ENCODE data around the gene GNGT2. TPM values are rescaled to one million over a fixed set of nuclear protein-coding genes. Genes with fewer than 3 reads are reported as not detected.
"Not testable (repeated sequence)": the region's sequence is repeated elsewhere in the genome, so short reads cannot be mapped to it uniquely, and the experiment has no call there.

Gene GNGT2
- total RNA-seq, 1 experiment from 2014 or later, result 0.40 TPM

DNA sequence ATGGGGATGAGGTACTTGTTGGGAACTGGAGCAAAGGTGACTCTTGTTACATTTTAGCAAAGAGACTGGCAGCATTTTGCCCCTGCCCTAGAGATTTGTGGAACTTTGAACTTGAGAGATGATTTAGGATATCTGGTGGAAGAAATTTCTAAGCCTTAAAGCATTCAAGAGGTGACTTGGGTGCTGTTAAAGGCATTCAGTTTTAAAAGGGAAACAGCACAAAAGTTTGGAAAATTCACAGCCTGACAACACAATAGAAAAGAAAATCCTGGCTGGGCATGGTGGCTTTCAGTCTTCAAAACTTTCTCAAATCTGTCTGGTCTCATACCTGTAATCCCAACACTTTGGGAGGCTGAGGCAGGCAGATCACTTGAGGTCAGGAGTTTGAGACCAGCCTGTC lies 25.9 kb downstream of the GNGT2 start:
- H3K27me3 ChIP-seq (ENCODE audit: low read length); H3K9me2 ChIP-seq (replicated peaks; ENCODE audit: low read length); ATAC-seq; H2AFZ ChIP-seq (ENCODE audit: low read length); H3K9ac ChIP-seq (ENCODE audit: low read length); H3K27ac ChIP-seq (ENCODE audit: low read length); H3K4me3 ChIP-seq (ENCODE audit: low read length); H3K4me2 ChIP-seq (ENCODE audit: low read length); H3K79me2 ChIP-seq (ENCODE audit: low read length); H3K4me1 ChIP-seq (ENCODE audit: insufficient read depth, low read length); intact Hi-C loops (cut with micrococcal nuclease); BruUV-seq (replicated peaks); CTCF ChIA-PET; POLR2A ChIA-PET (ENCODE audit: unreplicated experiment); H3K9me3 ChIP-seq (ENCODE audit: low read length); H3K36me3 ChIP-seq (ENCODE audit: low read depth, low read length); H3F3A ChIP-seq (ENCODE audit: low read length, unreplicated experiment); H4K20me1 ChIP-seq (ENCODE audit: low read length); DNase-seq: not testable (repeated sequence)

DNA sequence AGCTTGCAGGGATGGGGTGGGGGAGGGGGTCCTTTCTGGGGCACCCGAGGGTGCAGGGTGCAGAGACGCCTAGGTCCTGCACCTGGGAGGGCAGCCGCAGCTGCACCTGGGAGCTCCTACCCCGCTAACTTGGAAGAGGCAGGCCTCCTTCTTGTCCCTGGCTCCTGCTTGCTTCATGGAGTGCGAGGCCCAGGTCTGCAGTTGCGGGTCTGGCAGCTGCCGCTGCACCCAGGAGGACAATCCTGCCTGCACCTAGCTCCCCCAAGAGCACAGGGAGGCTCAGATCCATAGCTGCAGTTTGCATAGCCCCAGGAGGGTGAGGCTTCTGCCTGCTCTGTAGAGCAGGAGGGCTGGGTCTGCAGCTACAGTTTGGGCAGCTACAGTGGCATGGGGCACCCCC lies 26.6 kb downstream of the GNGT2 start:
- intact Hi-C loops (cut with micrococcal nuclease), result no loop called here
- no peaks in the 10 kb centered on the region for H3K27me3 ChIP-seq (ENCODE audit: low read length)
- no peaks in the 10 kb centered on the region for H3K4me1 ChIP-seq (ENCODE audit: insufficient read depth, low read length)
- ATAC-seq (no peak), DNase-seq (no peak)
- no peak overlapping the region for H3K9ac ChIP-seq (ENCODE audit: low read length)
- H2AFZ ChIP-seq (ENCODE audit: low read length), result no peak overlapping the region
- H4K20me1 ChIP-seq (ENCODE audit: low read length), result no peaks in the 10 kb centered on the region
- TF ChIP-seq EZH2phosphoT487 (IDR thresholded peaks at IDR 0.05; ENCODE audit: borderline replicate concordance, low read length), result no peak
- no peak for TF ChIP-seq EZH2 (IDR thresholded peaks at IDR 0.05; ENCODE audit: low read length, unreplicated experiment)
- CTCF ChIA-PET, result interaction anchor here (0.6 kb wide), 1 partner anchor 45 kb away, joined by 11 read pairs; no protein-coding TSS in a partner anchor
- H3K4me2 ChIP-seq (ENCODE audit: low read length), result no peak overlapping the region
- no peaks in the 10 kb centered on the region for H3K9me3 ChIP-seq (ENCODE audit: low read length)
- H3K36me3 ChIP-seq (ENCODE audit: low read depth, low read length), result no peaks in the 10 kb centered on the region
- POLR2A ChIA-PET (ENCODE audit: unreplicated experiment), result interaction anchor here (0.6 kb wide), 1 partner anchor 191 kb away, joined by 4 read pairs; no protein-coding TSS in a partner anchor
- BruUV-seq (replicated peaks), result no TSS peak
- no peaks in the 10 kb centered on the region for H3K79me2 ChIP-seq (ENCODE audit: low read length)
- H3K4me3 ChIP-seq (ENCODE audit: low read length), result no peak overlapping the region
- no peaks in the 10 kb centered on the region for H3K9me2 ChIP-seq (replicated peaks; ENCODE audit: low read length)
- no peaks in the 10 kb centered on the region for H3F3A ChIP-seq (ENCODE audit: low read length, unreplicated experiment)
- H3K27ac ChIP-seq (ENCODE audit: low read length), result no peak overlapping the region

DNA sequence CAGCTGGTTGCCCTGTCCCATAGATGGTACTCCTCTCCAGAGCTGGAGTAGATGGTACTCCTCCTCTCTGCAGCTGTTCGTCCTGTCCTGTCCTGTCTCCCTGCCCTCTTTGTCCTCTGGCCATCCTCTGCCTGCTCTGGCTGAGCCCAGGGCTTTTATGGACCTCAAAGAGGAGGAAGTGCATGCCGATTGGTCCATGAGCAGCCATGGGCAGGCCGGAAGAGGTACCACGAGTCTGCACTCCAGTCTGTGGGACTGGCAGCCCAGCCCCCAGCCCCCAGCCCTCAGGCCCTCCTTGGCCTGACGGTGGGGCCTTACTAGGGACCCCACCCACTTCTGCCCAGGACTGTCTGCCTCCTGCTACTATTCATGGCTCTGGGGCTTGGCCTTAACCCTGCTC lies 27.0 kb downstream of the GNGT2 start:
- intact Hi-C loops (cut with micrococcal nuclease), result no loop called here
- CTCF ChIA-PET, result interaction anchor here (0.6 kb wide), 1 partner anchor 45 kb away, joined by 11 read pairs; no protein-coding TSS in a partner anchor

More for the DNA sequence above, 27.0 kb downstream of the GNGT2 start:
- Histone ChIP-seq H3K4me1 (ENCODE audit: insufficient read depth, low read length) (no peaks in the 10 kb centered on the region), H3K79me2 (ENCODE audit: low read length) (no peaks in the 10 kb centered on the region), H2AFZ (ENCODE audit: low read length) (no peak overlapping the region), H3F3A (ENCODE audit: low read length, unreplicated experiment) (no peaks in the 10 kb centered on the region), H3K27ac (ENCODE audit: low read length) (no peak overlapping the region), H3K4me2 (ENCODE audit: low read length) (no peak overlapping the region), H4K20me1 (ENCODE audit: low read length) (no peaks in the 10 kb centered on the region), H3K27me3 (ENCODE audit: low read length) (no peaks in the 10 kb centered on the region), H3K9ac (ENCODE audit: low read length) (no peak overlapping the region), H3K4me3 (ENCODE audit: low read length) (no peak overlapping the region), H3K36me3 (ENCODE audit: low read depth, low read length) (no peaks in the 10 kb centered on the region), H3K9me3 (ENCODE audit: low read length) (no peaks in the 10 kb centered on the region), H3K9me2 (replicated peaks; ENCODE audit: low read length) (no peaks in the 10 kb centered on the region)
- DNase-seq, result no peak
- no peak for ATAC-seq
- BruUV-seq (replicated peaks), result no TSS peak
- POLR2A ChIA-PET (ENCODE audit: unreplicated experiment), result interaction anchor here (0.6 kb wide), 1 partner anchor 191 kb away, joined by 4 read pairs; no protein-coding TSS in a partner anchor
- TF ChIP-seq CTCF (conservative IDR thresholded peaks at IDR 0.05; ENCODE audit: low read depth, low read length) (no peak), EZH2phosphoT487 (IDR thresholded peaks at IDR 0.05; ENCODE audit: borderline replicate concordance, low read length) (no peak), EZH2 (IDR thresholded peaks at IDR 0.05; ENCODE audit: low read length, unreplicated experiment) (no peak)

Measured in PC-3 (cell line).